Muscle layer of colon (tissue), 2 donors: Measurements from ENCODE around the gene CPE.
"Not testable (repeated sequence)": the region's sequence is repeated elsewhere in the genome, so short reads cannot be mapped to it uniquely, and the experiment has no call there.

Experiments used
- H3K27ac ChIP-seq: one replicate; pipeline ENCODE4 v1.7.0; 2013; ENCODE audit warnings: low read depth, mild to moderate bottlenecking, low read length, moderate library complexity
- H3K27me3 ChIP-seq, 2 donors: one replicate each; pipeline ENCODE4 v1.7.0; 2013; ENCODE audit warnings: low read length in 2 of 2, mild to moderate bottlenecking in 2 of 2; ENCODE audit not compliant: insufficient read depth in 2 of 2, control insufficient read depth in 1 of 2
- H3K36me3 ChIP-seq: one replicate; pipeline ENCODE4 v1.7.0; 2013; ENCODE audit warnings: mild to moderate bottlenecking, low read length; ENCODE audit not compliant: insufficient read depth
- H3K4me1 ChIP-seq: one replicate; pipeline ENCODE4 v1.7.0; 2013; ENCODE audit warnings: mild to moderate bottlenecking, low read length; ENCODE audit not compliant: insufficient read depth
- H3K4me3 ChIP-seq, 2 donors: one replicate each; pipeline ENCODE4 v1.7.0; 2013; ENCODE audit warnings: low read length in 2 of 2, low read depth in 1 of 2, mild to moderate bottlenecking in 1 of 2, moderate library complexity in 1 of 2
- H3K9ac ChIP-seq: one replicate; pipeline ENCODE4 v1.7.0; 2013; ENCODE audit warnings: low read length
- H3K9me3 ChIP-seq: one replicate; pipeline ENCODE4 v1.7.0; 2013; ENCODE audit warnings: mild to moderate bottlenecking, low read length
- donor health status: abdominal sarcoma.
- donor health status: Adenocarcinoma of cecum.

The CPE gene

GRCh38 chr4:165443276-165443675, 64.5 kb downstream of the CPE start:
- H3K27ac ChIP-seq: no peak overlapping the region
- no peak overlapping the region for H3K4me3 ChIP-seq
- H3K4me1 ChIP-seq: peaks cover 7% of the 10 kb centered on the region
- H3K36me3 ChIP-seq: no peaks in the 10 kb centered on the region
- no peak overlapping the region for H3K9ac ChIP-seq
- no peaks in the 10 kb centered on the region for H3K27me3 ChIP-seq
- H3K9me3 ChIP-seq: no peaks in the 10 kb centered on the region

GRCh38 chr4:165448700-165449099, 69.9 kb downstream of the CPE start:
- Histone ChIP-seq H3K4me1 (no peaks in the 10 kb centered on the region), H3K36me3 (no peaks in the 10 kb centered on the region), H3K9ac (no peak overlapping the region), H3K9me3 (no peaks in the 10 kb centered on the region), H3K4me3 (no peak overlapping the region), H3K27me3 (no peaks in the 10 kb centered on the region), H3K27ac (no peak overlapping the region)

- H3K27ac ChIP-seq: no peak overlapping the region
- no peak overlapping the region for H3K4me3 ChIP-seq
- H3K27me3 ChIP-seq: no peaks in the 10 kb centered on the region
- H3K4me1 ChIP-seq: no peaks in the 10 kb centered on the region
- no peaks in the 10 kb centered on the region for H3K36me3 ChIP-seq
- no peaks in the 10 kb centered on the region for H3K9me3 ChIP-seq
- H3K9ac ChIP-seq: no peak overlapping the region
Observed at GRCh38 chr4:165449333-165449732, 70.5 kb downstream of the CPE start.

GRCh38 chr4:165450871-165451270, 72.1 kb downstream of the CPE start:
- Histone ChIP-seq H3K27ac (no peak overlapping the region), H3K4me3 (no peak overlapping the region), H3K9ac (no peak overlapping the region), H3K36me3 (no peaks in the 10 kb centered on the region), H3K9me3 (no peaks in the 10 kb centered on the region), H3K27me3 (no peaks in the 10 kb centered on the region), H3K4me1 (no peaks in the 10 kb centered on the region)

- not testable (repeated sequence) for H3K4me1 ChIP-seq
Observed at GRCh38 chr4:165453140-165453539, 74.3 kb downstream of the CPE start.

GRCh38 chr4:165454426-165454825, 75.6 kb downstream of the CPE start:
- Histone ChIP-seq H3K4me3 (no peak overlapping the region), H3K4me1 (no peaks in the 10 kb centered on the region), H3K9me3 (no peaks in the 10 kb centered on the region), H3K27me3 (no peaks in the 10 kb centered on the region), H3K27ac (no peak overlapping the region), H3K36me3 (no peaks in the 10 kb centered on the region), H3K9ac (no peak overlapping the region)

More at GRCh38 chr4:165453140-165453539, 74.3 kb downstream of the CPE start:
- not testable (repeated sequence) for H3K9me3 ChIP-seq, H3K36me3 ChIP-seq, H3K9ac ChIP-seq, H3K27me3 ChIP-seq, H3K4me3 ChIP-seq, H3K27ac ChIP-seq

- H3K27ac ChIP-seq: no peak overlapping the region
- peaks cover 5% of the 10 kb centered on the region for H3K4me1 ChIP-seq
- no peaks in the 10 kb centered on the region for H3K9me3 ChIP-seq
- no peaks in the 10 kb centered on the region for H3K36me3 ChIP-seq
- H3K27me3 ChIP-seq: no peaks in the 10 kb centered on the region
- no peak overlapping the region for H3K4me3 ChIP-seq
- H3K9ac ChIP-seq: no peak overlapping the region
Observed at GRCh38 chr4:165457793-165458192, 79.0 kb downstream of the CPE start.

- Histone ChIP-seq H3K4me3 (no peak overlapping the region), H3K27ac (no peak overlapping the region), H3K36me3 (no peaks in the 10 kb centered on the region), H3K4me1 (peaks cover 5% of the 10 kb centered on the region), H3K9ac (no peak overlapping the region), H3K27me3 (no peaks in the 10 kb centered on the region), H3K9me3 (no peaks in the 10 kb centered on the region)
Observed at GRCh38 chr4:165458471-165458870, 79.7 kb downstream of the CPE start.

- no peaks in the 10 kb centered on the region for H3K9me3 ChIP-seq
- H3K36me3 ChIP-seq: no peaks in the 10 kb centered on the region
- no peaks in the 10 kb centered on the region for H3K27me3 ChIP-seq
- H3K4me3 ChIP-seq: peak overlapping the region in 1 of 2 donors; percentile 22
- no peak overlapping the region for H3K27ac ChIP-seq
- H3K4me1 ChIP-seq: peaks cover 5% of the 10 kb centered on the region
- no peak overlapping the region for H3K9ac ChIP-seq
Observed at GRCh38 chr4:165461159-165461821, 82.5 kb downstream of the CPE start.

- H3K27ac ChIP-seq: no peak overlapping the region
Observed at GRCh38 chr4:165462009-165462408, 83.2 kb downstream of the CPE start.

GRCh38 chr4:165464376-165464775, 85.6 kb downstream of the CPE start:
- Histone ChIP-seq H3K36me3 (no peaks in the 10 kb centered on the region), H3K4me3 (no peak overlapping the region), H3K4me1 (peaks cover 5% of the 10 kb centered on the region), H3K27me3 (no peaks in the 10 kb centered on the region), H3K27ac (no peak overlapping the region), H3K9me3 (no peaks in the 10 kb centered on the region), H3K9ac (no peak overlapping the region)

More at GRCh38 chr4:165462009-165462408, 83.2 kb downstream of the CPE start:
- H3K4me3 ChIP-seq: no peak overlapping the region
- H3K36me3 ChIP-seq: no peaks in the 10 kb centered on the region
- peaks cover 5% of the 10 kb centered on the region for H3K4me1 ChIP-seq
- H3K9ac ChIP-seq: no peak overlapping the region
- no peaks in the 10 kb centered on the region for H3K9me3 ChIP-seq
- no peaks in the 10 kb centered on the region for H3K27me3 ChIP-seq

- no peak overlapping the region for H3K4me3 ChIP-seq
- H3K9ac ChIP-seq: no peak overlapping the region
- no peaks in the 10 kb centered on the region for H3K9me3 ChIP-seq
- H3K27ac ChIP-seq: no peak overlapping the region
- no peaks in the 10 kb centered on the region for H3K36me3 ChIP-seq
- no peaks in the 10 kb centered on the region for H3K27me3 ChIP-seq
- peaks cover 5% of the 10 kb centered on the region for H3K4me1 ChIP-seq
Observed at GRCh38 chr4:165464813-165465381, 86.1 kb downstream of the CPE start.
